Fibroblast of mammary gland (primary cell): Measurements from ENCODE around the gene INHBB.

Experiments used
- DNase-seq: peaks from one replicate; pipeline ENCODE4 v3.0.0-alpha.2; 2010; ENCODE audit warnings: low read depth
- H3K4me3 ChIP-seq: 2 replicates; pipeline ENCODE4 v1.5.1; 2011; ENCODE audit warnings: low read depth, mild to moderate bottlenecking, low read length, moderate library complexity; ENCODE audit not compliant: control insufficient read depth
- TF ChIP-seq, protein P1 (sequence below): conservative IDR thresholded peaks from 2 replicates; pipeline ENCODE4 v1.5.1; 2011; ENCODE audit warnings: low read depth, low read length, inconsistent platforms; ENCODE audit not compliant: control insufficient read depth, insufficient read depth

INHBB gene

DNA sequence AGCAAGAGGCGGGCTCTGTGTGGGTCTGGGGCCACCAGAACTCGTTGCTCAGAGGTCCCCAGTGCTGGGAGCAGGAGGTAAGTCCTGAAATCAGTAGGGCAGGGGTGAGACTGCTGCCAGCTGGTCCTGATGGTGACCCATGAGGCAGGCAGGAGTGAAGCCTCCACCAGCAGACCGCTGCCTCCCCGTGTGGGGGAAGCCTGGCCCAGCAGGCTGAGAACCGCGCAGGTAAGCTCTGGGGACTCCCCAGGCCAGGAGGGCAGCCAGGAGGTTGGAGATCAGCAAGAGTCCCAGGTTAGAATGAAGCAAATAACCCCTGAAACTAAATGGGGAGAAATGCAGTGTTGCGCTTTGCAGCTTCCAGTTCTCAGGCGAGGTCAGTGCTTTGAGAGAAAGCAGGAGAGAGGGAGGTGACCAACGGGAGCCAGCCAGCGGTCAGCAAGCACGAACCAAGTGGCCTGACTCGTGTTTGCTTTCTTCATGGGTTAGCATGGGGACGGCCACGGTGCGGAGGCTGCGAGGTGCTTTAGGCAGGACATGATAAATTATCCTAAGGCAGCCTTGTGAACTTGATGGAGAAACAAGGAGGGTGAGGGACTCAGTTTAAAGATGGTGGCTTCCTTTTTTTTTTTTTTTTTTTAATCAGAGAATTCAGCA lies 26.2 kb downstream of the INHBB start:
- no peak overlapping the region for H3K4me3 ChIP-seq
- DNase-seq: no peak
- TF ChIP-seq, protein P1, sequence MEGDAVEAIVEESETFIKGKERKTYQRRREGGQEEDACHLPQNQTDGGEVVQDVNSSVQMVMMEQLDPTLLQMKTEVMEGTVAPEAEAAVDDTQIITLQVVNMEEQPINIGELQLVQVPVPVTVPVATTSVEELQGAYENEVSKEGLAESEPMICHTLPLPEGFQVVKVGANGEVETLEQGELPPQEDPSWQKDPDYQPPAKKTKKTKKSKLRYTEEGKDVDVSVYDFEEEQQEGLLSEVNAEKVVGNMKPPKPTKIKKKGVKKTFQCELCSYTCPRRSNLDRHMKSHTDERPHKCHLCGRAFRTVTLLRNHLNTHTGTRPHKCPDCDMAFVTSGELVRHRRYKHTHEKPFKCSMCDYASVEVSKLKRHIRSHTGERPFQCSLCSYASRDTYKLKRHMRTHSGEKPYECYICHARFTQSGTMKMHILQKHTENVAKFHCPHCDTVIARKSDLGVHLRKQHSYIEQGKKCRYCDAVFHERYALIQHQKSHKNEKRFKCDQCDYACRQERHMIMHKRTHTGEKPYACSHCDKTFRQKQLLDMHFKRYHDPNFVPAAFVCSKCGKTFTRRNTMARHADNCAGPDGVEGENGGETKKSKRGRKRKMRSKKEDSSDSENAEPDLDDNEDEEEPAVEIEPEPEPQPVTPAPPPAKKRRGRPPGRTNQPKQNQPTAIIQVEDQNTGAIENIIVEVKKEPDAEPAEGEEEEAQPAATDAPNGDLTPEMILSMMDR: no peak

DNA sequence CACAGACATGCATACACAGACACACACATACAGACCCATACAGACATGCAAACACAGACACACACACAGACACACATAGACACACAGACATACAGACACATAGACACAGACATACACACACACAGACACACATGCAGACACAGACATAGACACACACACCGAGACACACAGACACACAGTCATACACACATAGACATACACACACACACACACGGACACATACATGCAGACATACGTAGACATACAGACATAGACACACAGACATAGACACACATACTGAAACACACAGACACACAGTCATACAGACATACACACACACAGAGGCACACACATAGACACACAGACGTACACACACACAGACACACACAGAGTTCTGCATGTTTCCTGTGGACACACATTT lies 26.9 kb downstream of the INHBB start:
- DNase-seq: no peak
- TF ChIP-seq, protein P1: no peak

DNA sequence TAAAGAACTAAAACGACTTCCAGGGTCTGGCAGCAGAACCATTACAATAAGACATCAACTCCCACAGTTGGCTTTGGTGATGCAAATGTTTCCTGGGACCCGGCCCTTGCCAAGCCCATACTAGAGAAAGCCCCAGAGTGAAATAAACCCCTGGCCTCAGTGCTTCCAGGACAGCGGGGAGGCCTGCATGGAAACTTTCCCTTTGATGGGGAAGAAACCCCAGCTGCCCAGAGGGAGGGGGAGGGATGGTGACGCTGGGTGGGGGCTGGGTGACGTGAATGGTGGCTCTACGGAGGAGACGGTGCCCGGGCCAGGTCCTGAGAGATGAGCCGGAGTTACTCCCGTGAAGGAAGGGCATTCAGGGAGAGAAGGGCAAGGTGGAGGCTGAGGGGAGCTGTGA lies 27.5 kb downstream of the INHBB start:
- no peak overlapping the region for H3K4me3 ChIP-seq
- TF ChIP-seq, protein P1: no peak
- DNase-seq: no peak

More for the DNA sequence above, 26.9 kb downstream of the INHBB start:
- H3K4me3 ChIP-seq: no peak overlapping the region

DNA sequence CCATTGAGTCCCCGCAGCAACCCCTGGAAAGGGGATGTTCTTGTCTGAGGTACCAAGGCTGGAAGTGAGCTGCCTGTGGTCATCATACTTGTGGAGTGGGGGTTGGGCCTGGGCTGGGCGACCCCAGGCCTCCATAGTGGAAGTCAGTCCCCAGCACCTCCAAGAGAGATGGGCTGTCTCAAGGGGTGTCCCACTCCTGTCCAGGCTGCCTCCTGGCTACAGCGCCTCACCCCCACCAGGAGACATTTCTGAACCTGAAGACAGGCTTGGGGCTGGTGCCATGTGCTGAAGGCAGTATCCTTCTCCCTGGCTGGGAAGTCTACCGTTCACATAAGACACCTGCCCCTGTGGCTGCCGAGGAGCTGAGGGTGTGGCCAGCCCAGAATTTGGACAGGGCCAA lies 28.9 kb downstream of the INHBB start:
- TF ChIP-seq, protein P1: no peak
- no peak overlapping the region for H3K4me3 ChIP-seq
- no peak for DNase-seq

DNA sequence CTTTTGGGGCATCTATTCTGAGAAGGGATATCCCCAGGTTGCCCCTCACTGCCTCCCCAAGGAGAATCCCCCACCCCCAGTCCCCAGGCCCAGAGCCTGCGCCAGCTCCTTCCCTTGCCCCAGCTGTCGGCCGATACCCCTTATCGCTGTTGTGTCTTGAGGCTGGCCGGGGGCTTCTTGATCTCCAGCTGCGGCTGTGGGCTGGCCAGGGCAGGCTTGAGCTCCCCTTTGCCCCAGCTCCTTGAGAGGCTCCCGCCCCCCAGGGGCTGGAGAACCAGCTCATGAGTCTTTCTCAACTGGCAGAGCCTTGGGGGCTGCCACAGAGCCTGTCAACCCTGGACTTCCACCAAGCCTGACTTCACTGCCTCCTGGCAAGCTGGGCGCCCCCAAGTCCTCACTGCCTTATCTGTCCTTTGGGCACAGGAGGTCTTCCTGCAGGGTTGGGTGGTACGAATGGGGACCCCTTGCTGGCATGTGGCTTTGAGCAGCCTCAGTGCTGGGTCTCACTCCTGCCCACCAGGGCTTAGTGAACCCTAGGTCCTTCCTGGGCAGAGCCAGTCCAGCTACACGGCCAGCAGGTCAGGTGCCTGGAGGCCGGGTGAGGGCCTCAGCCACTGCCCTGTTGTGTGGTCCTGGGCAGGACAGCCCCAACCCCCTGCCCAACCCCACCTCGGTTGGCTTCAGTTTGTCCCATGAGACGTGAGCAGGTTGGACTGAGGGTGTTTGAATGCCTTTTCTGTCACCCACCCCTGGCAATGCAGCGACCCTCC lies 29.5 kb downstream of the INHBB start:
- no peak overlapping the region for H3K4me3 ChIP-seq
- DNase-seq: no peak
- TF ChIP-seq, protein P1: no peak

DNA sequence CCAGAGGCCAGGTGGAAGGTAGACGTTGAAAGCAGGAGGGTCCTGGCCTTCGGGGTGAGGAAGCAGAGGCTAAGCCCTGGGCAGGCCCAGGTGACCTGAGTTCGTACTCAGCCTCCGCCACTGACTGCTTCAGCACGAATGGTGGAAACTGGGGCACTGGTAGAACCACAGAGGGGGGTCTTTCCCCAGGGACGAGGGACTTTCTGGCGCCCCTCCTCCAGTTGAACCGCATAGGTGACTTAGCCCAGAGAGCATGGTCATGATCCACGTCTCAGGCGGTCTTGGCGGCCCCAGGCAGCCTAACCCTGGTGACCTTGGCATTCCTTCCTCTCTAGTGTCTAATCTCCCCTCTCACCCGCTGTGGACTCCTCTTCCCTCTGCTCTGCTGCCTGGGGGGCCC lies 30.2 kb downstream of the INHBB start:
- no peak for DNase-seq
- no peak overlapping the region for H3K4me3 ChIP-seq
- TF ChIP-seq, protein P1: no peak
